Common myeloid progenitor, CD34-positive (primary cell): Measurements from ENCODE around the gene CALML6.
A peak's percentile ranks its signal among the peaks of the same experiment; 100 is the strongest.

Experiments used
- CTCF ChIA-PET: fragments of 350-600 bp; sonication (Branson Sonifier 250); formaldehyde crosslinking; loops from one replicate; lab custom pipeline; 2021; ENCODE audit warnings: antibody characterized with exemption; lab: Charles Lee
- POLR2A ChIA-PET: fragments of 350-600 bp; sonication (Branson Sonifier 250); formaldehyde crosslinking; loops from one replicate; lab custom pipeline; 2021; ENCODE audit warnings: antibody characterized with exemption; lab: Charles Lee
- DNase-seq, 3 donors: peaks; one replicate each; pipeline versions ENCODE4 v3.0.0 to v3.0.0-alpha.2; 2013
- H3K27ac ChIP-seq, 2 experiments: 1 replicate in 1 of 2; 2 replicates in 1 of 2; pipeline ENCODE4 v1.7.0; 2013; ENCODE audit warnings: inconsistent platforms in 2 of 2, low read length in 2 of 2, mild to moderate bottlenecking in 2 of 2, low read depth in 1 of 2, moderate library complexity in 1 of 2; ENCODE audit not compliant: severe bottlenecking in 2 of 2, insufficient read depth in 1 of 2, poor library complexity in 1 of 2
- H3K27me3 ChIP-seq, 5 experiments: replicated peaks in 2 of 5; 1 replicate in 3 of 5; 2 replicates in 2 of 5; pipeline versions ENCODE4 v1.6.1 to v1.7.0; 2013; ENCODE audit warnings: low read length in 4 of 5, mild to moderate bottlenecking in 2 of 5, moderate library complexity in 2 of 5, inconsistent platforms in 1 of 5; ENCODE audit not compliant: insufficient read depth in 5 of 5, control insufficient read depth in 4 of 5
- H3K36me3 ChIP-seq, 4 experiments: 1 replicate in 2 of 4; 2 replicates in 2 of 4; pipeline versions ENCODE4 v1.6.1 to v1.7.0; 2013; ENCODE audit warnings: low read length in 3 of 4, control low read depth in 1 of 4, mild to moderate bottlenecking in 1 of 4; ENCODE audit not compliant: control insufficient read depth in 4 of 4, insufficient read depth in 4 of 4
- H3K4me1 ChIP-seq, 4 experiments: 1 replicate in 3 of 4; 2 replicates in 1 of 4; pipeline versions ENCODE4 v1.6.1 to v1.7.1; 2013; ENCODE audit warnings: low read length in 3 of 4, mild to moderate bottlenecking in 3 of 4, control low read depth in 1 of 4, inconsistent platforms in 1 of 4, moderate library complexity in 1 of 4; ENCODE audit not compliant: control insufficient read depth in 4 of 4, insufficient read depth in 4 of 4; ENCODE audit errors: control extremely low read depth in 1 of 4
- H3K4me3 ChIP-seq, 7 experiments: 1 replicate in 4 of 7; 2 replicates in 3 of 7; pipeline versions ENCODE4 v1.5.1 to v1.7.0; 2013; ENCODE audit warnings: mild to moderate bottlenecking in 7 of 7, low read length in 6 of 7, moderate library complexity in 6 of 7, inconsistent platforms in 2 of 7, low read depth in 2 of 7, control low read depth in 1 of 7; ENCODE audit not compliant: insufficient read depth in 4 of 7, control insufficient read depth in 1 of 7; ENCODE audit errors: extremely low read depth in 1 of 7
- H3K9me3 ChIP-seq, 5 experiments: 1 replicate in 4 of 5; 2 replicates in 1 of 5; pipeline versions ENCODE4 v1.6.1 to v1.7.1; 2013; ENCODE audit warnings: low read length in 4 of 5, mild to moderate bottlenecking in 2 of 5, inconsistent platforms in 1 of 5, low read depth in 1 of 5, moderate library complexity in 1 of 5; ENCODE audit not compliant: control insufficient read depth in 4 of 5, insufficient read depth in 2 of 5; ENCODE audit errors: control extremely low read depth in 1 of 5
- WGBS: methylation state at CpG from one replicate; pipeline ENCODE4 v1.1.5; 2013; ENCODE audit not compliant: insufficient coverage; 5-methylcytosine and 5-hydroxymethylcytosine counted together

CALML6 gene

DNA sequence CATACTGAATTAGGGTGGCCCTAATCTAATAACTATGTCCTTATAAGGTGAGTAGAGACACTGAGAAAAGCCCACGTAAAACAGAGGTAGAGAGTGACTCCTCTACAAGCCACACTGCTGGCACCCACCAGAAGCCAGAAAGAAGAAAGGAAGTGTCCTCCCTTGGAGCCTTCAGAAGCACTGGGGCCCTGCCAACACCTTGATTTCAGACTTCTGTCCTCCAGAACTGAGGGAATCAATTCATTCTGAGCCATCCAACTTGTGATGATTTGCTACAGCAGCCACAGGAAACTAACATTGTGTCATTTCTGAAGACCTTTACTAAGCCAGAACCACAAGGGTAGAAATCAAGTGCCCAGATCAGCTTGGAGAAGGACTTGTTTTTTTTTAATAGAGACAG, 39.1 kb upstream of the CALML6 start:
- ChIA-PET CTCF (interaction anchor here (1.2 to 9.7 kb wide), 3 partner anchors 9 to 94 kb away, joined by 3 to 71 read pairs (median 3); no protein-coding TSS in a partner anchor), POLR2A (no interaction called here)
- Histone ChIP-seq H3K9me3 (no peaks in the 10 kb centered on the region), H3K27ac (no peak overlapping the region), H3K4me1 (peaks cover 0 to 28% (median 7%) of the 10 kb centered on the region in 4 experiments), H3K27me3 (no peaks in the 10 kb centered on the region), H3K4me3 (no peak overlapping the region), H3K36me3 (peaks cover 12 to 55% (median 27%) of the 10 kb centered on the region in 4 experiments)
- DNase-seq, result no peak
- WGBS, result 100% methylated on average over 1 of the region's 1 CpG

DNA sequence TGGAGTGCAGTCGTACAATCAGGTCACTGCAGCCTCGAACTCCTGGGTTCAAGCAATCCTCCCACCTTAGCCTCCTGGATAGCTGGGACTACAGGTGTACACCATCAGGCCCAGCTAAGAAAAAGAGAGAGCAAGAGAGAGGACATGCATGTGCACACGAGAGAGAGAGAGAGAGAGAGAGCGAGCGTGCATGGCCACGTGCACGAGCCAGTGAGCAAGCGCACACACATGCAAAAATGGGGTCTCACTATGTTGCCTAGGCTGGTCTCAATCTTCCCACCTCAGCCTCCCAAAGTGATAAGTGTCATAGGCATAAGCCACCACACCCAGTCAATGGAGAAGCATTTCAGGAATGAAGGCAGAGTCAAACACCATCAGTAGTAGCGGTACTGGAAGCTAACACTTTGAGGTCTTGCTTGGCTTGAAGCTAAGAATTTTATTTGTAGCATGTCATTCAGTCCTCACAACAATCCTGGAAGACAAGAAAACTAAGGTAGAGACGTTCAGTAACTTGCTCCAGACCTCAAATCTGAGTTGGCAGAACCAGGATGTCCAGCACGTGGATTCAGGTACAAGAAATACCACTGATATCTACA, 38.6 kb upstream of the CALML6 start:
- ChIA-PET CTCF (interaction anchor here (1.4 to 9.7 kb wide), 2 partner anchors 9 to 22 kb away, joined by 3 to 71 read pairs; no protein-coding TSS in a partner anchor), POLR2A (interaction anchor here (0.7 kb wide), 1 partner anchor 26 kb away, joined by 6 read pairs; no protein-coding TSS in a partner anchor)
- Histone ChIP-seq H3K27me3 (no peaks in the 10 kb centered on the region), H3K4me3 (no peak overlapping the region), H3K9me3 (no peaks in the 10 kb centered on the region), H3K27ac (no peak overlapping the region), H3K4me1 (peaks cover 0 to 28% (median 7%) of the 10 kb centered on the region in 4 experiments), H3K36me3 (peaks cover 12 to 55% (median 27%) of the 10 kb centered on the region in 4 experiments)
- WGBS, result 97% methylated on average over 6 of the region's 11 CpGs
- no peak for DNase-seq

DNA sequence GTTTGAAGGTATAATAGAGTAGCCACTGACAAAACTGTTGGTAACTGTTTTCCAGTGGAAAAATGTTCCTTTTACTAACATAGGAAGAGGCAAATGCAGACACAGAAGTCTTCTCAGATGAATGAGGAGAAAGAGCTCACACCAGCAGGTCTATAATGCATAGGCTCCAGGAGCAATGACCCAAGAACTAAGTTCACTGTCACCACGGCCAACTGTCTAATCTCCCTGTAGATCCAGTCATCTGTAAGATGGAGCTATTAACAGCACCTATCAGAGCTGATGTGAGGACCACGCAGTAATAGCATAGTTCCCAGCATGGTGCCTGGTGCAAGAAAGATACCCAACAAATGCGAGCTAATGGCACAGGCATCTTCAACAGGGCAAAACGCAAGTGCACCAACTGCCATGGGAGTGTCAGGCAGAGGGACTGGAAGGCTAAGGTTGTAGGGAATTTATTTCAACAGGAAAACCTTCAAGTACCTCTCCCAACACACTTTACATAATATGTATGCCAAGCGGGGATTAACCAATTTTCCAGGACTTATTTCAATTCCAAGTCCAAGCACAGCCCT, 37.1 kb upstream of the CALML6 start:
- WGBS, result 92% methylated on average over 5 of the region's 5 CpGs
- H3K36me3 ChIP-seq, result peaks cover 12 to 52% (median 28%) of the 10 kb centered on the region in 4 experiments
- H3K4me1 ChIP-seq, result peaks cover 0 to 32% (median 7%) of the 10 kb centered on the region in 4 experiments
- no peaks in the 10 kb centered on the region for H3K27me3 ChIP-seq
- no peaks in the 10 kb centered on the region for H3K9me3 ChIP-seq
- no peak for DNase-seq
- ChIA-PET POLR2A (no interaction called here), CTCF (interaction anchor here (1.1 to 9.7 kb wide), 2 partner anchors 7 to 28 kb away, joined by 5 to 71 read pairs; no protein-coding TSS in a partner anchor)
- H3K4me3 ChIP-seq, result no peak overlapping the region
- no peak overlapping the region for H3K27ac ChIP-seq

DNA sequence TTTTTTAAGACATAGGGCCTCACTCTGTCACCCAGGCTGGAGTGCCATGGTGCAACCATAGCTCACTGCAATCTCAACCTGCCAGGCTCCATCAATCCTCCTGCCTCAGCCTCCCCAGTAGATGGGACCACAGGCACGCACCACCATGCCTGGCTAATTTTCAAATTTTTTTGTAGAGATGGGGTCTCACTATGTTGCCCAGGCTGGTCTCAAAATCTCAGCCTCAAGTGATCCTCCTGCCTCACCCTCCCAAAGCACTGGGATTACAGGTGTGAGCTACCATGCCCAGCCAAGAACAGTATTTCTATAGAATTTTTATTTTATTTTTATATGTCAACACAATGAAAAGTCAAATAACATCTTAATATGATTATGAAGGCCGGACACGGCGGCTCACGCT, 35.1 kb upstream of the CALML6 start:
- Histone ChIP-seq H3K27ac (no peak overlapping the region), H3K9me3 (no peaks in the 10 kb centered on the region), H3K4me3 (no peak overlapping the region), H3K4me1 (peaks cover 3 to 34% (median 7%) of the 10 kb centered on the region in 4 experiments), H3K27me3 (no peaks in the 10 kb centered on the region), H3K36me3 (peaks cover 9 to 44% (median 20%) of the 10 kb centered on the region in 4 experiments)
- DNase-seq, result no peak
- CTCF ChIA-PET, result interaction anchor here (1.9 to 9.5 kb wide), 3 partner anchors 19 to 27 kb away, joined by 5 to 65 read pairs (median 28); no protein-coding TSS in a partner anchor
- 100% methylated on average over 5 of the region's 5 CpGs for WGBS
- POLR2A ChIA-PET, result interaction anchor here (0.6 to 1.0 kb wide), 2 partner anchors 9 to 104 kb away, joined by 3 to 7 read pairs; no protein-coding TSS in a partner anchor

DNA sequence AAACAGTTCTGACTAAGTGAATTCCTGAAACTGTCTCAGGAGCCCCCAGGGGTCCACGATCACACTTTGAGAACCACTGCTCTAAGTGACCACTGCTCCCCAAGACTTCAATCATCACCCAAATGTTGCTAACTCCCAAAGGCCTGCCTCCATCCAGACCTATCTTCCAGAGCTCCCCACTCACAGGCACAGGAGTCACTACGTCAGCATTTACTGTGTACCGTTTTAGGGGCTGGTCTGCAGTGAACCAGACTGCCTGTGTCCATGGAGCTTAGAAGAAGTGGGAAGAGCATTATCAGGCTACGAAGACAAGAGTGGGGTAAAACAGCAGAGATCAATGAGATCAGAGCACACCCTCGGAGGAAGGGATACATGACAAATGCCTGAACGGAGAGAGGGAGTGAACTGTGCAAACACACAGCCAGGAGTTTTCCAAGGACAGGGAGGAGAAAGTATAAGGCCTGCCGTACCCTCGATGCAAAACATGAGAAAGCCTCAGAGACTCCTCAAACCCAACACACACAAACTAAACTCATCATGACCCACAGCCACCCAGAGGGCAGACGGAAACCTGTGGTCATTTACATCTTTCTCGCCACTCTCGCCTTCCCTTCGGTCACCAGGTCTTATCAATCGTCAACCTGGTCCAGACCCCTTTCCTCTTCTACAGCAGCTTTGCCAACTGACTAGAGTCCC, 34.3 kb upstream of the CALML6 start:
- DNase-seq, result peak in 1 of 3 donors; percentile 47
- no peak overlapping the region for H3K27ac ChIP-seq
- ChIA-PET POLR2A (interaction anchor here (0.9 to 1.0 kb wide), 2 partner anchors 11 to 105 kb away, joined by 3 to 7 read pairs; no protein-coding TSS in a partner anchor), CTCF (interaction anchor here (1.9 to 9.5 kb wide), 5 partner anchors 7 to 41 kb away, joined by 4 to 71 read pairs (median 28); no protein-coding TSS in a partner anchor)
- no peaks in the 10 kb centered on the region for H3K9me3 ChIP-seq
- peaks cover 3 to 34% (median 7%) of the 10 kb centered on the region in 4 experiments for H3K4me1 ChIP-seq
- 81% methylated on average over 10 of the region's 13 CpGs for WGBS
- no peaks in the 10 kb centered on the region for H3K27me3 ChIP-seq
- no peak overlapping the region for H3K4me3 ChIP-seq
- peaks cover 8 to 38% (median 14%) of the 10 kb centered on the region in 4 experiments for H3K36me3 ChIP-seq

DNA sequence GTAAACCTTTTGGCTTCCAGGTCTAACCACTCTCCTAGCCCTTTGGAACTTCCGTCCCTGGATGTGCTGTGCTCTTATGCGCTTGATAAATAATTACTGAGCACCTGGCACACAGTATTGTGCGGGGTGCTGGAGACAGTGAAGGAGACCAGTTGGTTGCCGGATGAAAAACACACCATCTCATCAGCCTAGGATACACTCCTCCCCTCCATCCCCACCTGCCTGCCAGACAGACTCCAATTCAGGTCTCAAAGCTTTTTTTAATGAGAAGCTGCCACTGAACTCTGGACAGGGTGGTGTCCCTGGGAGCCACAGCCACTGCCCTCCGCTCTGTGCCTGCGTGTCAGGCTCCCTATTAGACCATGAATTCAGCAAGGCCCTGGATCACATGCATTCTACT, 33.3 kb upstream of the CALML6 start:
- WGBS, result 93% methylated on average over 6 of the region's 6 CpGs
- CTCF ChIA-PET, result interaction anchor here (0.9 to 9.5 kb wide), 8 partner anchors 8 to 42 kb away, joined by 3 to 71 read pairs (median 5); no protein-coding TSS in a partner anchor
- H3K4me1 ChIP-seq, result peaks cover 0 to 26% (median 9%) of the 10 kb centered on the region in 4 experiments
- no peak overlapping the region for H3K4me3 ChIP-seq
- no peaks in the 10 kb centered on the region for H3K27me3 ChIP-seq
- DNase-seq, result no peak
- POLR2A ChIA-PET, result interaction anchor here (0.7 to 0.9 kb wide), 2 partner anchors 12 to 198 kb away, joined by 3 read pairs; no protein-coding TSS in a partner anchor
- H3K9me3 ChIP-seq, result no peaks in the 10 kb centered on the region
- H3K36me3 ChIP-seq, result peaks cover 3 to 28% (median 7%) of the 10 kb centered on the region in 4 experiments
- H3K27ac ChIP-seq, result no peak overlapping the region
